HG02759 (cell line): ENCODE results near the gene SIL1.

Experiments used
- ATAC-seq: cut with Tn5 transposase; IDR thresholded peaks from one replicate; pipeline ENCODE4 v1.9.1; 2021; ENCODE audit warnings: mild to moderate bottlenecking, moderate library complexity; ENCODE audit not compliant: unreplicated experiment

Gene SIL1

DNA sequence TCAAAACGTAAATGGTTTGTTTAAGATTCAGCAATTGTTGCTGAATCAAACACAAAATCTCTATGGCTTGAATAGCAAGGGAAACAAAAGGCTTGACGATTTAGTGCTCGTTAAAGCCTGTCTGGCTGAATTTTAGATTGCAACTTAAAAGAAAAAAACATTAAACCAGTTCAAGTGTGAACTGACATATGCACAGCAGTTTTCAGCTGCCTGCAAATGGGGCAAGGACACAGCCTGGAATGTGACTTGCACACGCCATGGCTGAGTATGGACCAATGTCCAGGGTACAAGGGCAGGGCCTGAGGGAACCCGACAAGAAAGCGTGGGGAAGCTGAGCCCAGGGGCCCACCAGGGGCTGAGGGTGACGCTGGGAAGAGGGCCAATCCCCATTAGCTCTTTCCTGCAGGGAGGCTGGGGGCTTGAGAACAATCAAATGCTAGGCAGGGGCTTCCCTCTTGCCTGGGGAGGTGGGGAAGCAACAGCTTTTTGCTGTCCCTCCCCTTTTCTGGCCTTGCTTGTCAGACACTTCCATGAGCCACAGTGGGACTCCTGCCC is 233.4 kb downstream of the SIL1 start:
- ATAC-seq: no peak

DNA sequence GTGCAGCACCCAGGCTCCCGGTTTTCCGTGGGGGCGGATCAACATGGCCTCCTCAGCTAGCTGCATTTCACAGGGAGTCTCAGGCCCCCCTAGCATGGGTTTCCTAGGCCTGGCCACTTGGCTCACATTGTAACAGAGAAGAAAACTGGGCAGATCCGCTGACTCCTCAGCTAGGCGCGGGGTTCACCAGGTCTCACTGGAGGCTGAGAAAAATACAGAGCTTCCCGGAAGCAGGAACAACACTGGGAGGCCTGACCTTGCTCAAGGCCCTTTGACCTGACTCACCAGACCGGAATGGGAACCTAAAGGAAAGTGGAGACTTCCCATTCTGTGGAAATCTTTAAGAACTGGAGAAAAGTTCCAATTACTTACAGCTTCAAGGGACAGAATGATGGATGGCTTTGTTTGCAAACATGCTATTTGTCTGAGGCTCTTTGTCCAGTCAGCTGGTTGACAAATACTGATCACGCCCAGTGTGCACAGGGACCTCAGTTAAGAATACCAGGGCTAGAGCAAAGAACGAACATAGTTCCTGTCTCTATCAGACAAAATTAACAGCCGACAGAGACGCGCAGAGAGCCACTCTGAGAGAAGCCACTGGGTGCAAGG is 234.3 kb downstream of the SIL1 start:
- ATAC-seq: no peak

DNA sequence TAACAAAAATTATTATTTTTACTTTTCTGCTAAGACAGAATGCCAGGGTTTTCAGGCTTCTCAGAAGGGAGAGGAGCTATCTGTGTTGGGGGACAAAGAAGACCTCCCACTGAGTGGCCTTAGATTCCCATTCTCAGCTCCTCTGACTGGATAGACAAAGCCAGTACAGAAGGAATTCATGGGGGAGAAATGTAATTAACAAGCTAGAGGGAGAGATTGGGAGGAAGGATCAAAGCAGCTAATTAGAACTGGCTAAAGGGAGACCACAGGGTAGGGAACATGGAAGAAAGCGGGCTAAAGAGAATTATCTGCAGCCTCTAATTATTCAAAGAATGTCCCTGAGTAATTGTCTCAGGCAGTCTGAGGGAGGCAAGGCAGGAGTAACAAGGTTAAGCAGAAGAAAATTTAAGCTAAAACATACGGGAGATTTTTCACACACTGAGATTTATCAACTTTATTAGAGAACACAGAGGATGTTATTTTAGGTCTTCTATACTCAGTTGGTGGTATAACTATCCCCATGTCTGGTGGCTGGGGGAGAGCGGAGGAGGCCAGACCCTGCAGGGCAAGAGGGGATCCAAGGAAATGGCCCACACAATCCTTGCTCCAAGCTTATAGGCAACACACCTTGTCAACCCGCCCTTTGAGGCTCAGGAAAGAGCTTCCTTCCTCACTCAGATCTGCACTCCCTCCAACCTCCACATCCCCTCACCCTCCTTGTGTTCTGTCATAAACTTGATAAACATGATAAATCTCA is 235.4 kb downstream of the SIL1 start:
- ATAC-seq: no peak

DNA sequence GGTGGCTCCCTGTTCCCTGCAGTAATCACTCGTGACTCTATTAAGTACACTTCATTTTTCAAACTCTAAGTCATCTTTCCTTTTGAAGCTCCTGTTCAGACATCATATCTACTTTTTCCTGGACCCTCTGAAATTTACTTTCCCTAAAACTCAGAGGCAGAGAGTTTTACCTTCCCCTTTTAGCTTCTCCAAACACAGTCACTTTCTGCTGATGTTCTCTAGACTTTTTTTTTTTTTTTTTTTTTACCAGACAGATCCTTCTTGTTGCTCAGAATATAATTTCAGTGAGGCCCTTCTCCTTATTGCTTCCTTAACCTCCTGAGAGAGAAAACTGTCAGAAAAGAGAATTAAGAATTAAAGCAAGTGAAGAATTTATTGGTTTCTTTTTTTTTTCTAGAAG is 236.4 kb downstream of the SIL1 start:
- no peak for ATAC-seq

DNA sequence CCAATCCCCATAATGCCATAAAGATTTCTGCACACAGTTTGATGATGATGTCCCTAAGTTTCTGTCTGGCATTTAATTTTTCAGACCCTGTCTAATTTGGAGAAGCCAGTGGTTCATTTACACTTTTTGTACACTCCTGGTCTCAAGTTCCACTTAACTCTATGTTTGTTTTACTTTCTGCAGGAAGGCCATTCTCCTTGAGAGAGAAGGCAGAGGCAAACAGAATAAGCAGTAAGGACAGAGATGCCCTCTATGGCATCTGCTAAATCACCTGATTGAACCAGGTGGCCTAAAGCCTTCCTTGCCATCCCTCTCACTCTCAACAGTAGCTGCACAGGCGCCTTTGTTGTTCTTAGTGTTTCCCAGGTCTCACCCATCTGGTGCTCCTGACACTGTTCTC is 236.9 kb downstream of the SIL1 start:
- no peak for ATAC-seq

DNA sequence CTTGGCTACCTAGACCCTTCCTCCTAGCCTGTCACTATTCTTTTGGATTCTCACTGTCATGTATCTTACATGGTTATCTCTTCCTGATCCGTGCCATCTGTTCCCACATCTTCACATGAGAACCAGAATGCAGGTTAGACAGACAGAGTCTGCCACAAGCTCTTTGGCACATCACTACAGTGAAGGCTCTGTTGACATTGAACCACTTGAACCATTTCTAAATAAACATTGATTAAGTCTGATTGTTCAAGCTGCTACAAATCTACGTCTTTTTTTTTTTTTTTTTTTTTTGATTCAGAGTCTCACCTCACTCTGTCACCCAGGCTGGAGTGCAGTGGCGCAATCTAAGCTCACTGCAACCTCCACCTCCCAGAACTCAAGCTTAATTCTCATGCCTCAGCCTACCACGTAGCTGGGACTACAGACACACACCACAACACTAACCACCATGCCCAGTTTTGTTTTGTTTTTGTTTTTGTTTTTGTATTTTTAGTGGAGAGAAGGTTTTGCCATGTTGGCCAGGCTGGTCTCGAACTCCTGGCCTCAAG is 237.9 kb downstream of the SIL1 start:
- ATAC-seq: no peak

DNA sequence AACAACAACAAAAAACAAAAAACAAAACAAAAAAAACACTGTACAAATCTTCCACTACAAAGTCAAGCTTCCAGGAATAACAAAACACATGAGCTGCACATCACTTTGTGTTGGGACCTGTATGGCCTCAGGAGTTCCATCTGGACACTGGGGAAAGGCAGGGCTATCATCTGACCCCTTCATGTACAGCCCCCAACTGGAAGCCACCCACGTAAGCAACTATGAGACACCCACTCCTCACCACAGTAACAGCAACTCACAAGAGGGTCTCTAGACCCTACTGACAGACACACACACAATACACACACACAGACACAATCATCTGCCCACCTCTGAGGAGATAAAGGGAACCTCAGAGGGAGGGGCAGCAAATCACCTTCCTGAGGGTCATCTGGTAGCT is 241.4 kb downstream of the SIL1 start:
- no peak for ATAC-seq

DNA sequence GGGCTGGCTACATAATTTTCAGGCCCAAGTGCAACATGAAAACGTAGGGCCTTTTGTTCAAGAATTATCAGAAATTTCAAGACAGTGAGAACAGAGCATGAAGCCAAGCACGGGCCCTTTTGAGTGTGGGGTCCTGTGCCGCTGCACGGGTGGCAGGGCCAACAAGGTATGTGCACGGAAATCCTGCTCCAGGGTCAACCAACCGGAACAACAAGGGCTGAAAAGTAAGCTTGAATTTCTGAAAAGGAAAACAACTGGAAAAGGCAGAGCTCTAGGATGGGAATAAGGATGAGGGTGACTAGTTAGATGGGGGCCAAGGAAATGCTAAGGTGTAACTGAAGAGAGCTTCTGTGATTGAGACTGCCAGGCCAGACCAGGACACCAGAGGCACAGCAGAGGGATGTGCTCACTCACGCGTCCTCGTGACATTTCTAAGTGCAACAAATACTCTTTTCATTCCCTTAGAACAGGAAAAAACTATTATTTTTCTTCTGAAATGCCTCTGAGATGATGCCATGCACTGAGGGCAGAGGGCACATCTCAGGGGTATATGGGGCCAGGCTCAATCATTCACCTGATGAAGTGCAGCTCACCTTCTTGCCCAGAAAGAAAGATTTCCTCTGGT is 242.4 kb downstream of the SIL1 start:
- ATAC-seq: no peak

DNA sequence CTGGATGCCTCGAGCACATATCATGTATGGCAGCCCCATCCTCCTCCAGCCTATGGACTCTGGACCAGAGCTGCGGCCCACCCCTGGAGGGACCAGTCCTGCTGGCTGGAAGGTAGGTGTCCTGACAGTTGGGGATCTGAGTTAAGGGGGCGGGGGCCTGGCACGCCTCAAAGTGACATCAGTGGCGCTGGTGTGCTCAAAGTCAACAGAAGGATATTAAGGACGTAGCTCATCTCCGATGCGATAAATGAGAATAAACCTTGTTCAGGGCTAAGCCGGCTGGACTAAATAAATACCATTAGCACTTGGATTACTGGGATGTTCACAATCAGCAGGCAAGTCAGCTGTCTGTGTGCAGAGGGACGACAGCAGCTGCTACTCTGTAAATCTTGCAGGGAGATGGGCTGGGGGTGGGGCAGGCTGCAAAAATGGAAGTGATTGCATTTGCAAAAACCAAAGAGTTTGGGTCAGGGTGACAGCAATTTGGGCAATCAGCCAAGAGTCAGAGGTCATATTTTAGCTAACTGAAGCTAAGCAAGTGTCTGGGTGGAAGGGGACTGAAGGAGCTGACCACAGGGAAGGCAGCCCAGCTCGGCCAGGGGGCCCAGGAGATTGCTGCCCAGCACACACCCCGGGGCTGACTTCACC is 243.0 kb downstream of the SIL1 start:
- ATAC-seq: no peak

DNA sequence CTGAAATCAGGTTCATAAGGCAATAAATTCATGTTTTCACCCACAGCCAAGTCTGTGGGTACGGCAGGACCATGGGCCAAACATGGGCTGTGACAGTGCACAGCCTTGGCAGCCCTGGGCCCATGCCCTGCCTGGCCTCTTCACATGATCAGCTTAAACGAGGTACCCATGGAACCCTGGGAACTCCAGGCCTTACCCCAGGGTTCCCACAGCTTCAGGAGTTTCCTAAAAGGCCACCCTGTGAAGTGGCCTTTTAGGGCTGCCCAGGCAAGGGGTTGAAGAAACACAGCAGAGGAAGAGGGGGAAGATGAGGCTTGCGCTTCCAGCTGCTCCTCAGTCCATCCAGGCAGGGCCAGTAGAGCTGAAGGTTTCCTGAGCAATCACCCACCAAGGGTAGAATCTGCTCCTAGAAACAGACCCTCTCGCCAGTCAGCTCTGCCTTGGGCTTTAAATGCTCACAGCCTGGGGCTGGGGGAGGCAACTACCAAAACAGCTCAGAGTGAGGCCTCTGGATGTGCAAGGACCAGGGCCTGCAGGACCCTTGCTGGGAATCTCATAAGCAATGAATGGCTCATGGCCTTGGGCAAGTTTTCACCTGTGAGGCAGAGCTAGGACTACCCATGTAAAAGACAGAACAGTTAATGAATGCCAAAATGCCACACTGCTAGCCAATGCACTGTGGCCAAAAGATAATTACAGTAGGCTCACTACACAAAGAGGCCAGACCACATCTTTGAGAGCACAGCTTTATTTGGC is 243.7 kb downstream of the SIL1 start:
- ATAC-seq: no peak

DNA sequence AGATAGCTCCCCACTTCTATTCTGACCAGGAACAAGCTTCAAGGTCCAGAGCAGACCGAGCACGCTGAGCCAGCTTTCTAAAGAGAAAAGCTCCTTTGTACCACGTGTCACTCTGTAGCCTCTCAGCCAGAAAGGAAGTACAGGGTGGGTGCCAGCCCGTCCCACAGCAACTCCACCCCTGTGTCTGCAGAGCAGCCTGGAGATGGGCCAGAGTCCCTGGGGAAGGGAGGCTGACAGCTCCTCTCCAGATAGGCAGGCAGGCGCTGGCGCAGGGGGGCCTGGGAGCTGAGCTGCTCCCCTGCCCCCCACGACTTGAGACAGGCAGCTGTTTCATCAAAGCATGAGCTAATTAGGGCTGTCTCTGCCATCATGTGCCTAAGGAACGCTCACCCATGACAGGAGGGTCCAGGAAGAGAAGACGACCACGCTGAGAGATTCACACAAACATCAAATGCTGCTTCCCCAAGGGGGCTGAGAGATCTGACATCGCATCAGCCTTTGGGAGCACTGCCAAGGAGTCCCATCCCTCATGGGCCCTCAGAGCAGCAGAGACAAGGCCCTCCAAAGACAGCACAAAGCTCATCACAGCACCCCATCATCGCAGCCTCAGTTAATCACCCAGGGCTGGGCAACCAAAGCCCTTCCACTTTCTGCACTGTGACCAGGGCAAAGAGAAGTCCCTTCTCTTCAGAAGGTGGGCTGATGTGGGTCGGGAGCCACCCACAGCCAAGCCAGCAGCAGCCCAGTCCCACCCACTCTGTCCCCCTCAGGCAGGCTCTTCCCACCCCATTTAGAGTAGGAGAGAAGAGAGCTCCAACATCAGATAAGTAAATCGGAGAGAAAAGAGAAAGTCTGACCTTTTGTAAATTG is 244.5 kb downstream of the SIL1 start:
- peak; percentile 78 for ATAC-seq

DNA sequence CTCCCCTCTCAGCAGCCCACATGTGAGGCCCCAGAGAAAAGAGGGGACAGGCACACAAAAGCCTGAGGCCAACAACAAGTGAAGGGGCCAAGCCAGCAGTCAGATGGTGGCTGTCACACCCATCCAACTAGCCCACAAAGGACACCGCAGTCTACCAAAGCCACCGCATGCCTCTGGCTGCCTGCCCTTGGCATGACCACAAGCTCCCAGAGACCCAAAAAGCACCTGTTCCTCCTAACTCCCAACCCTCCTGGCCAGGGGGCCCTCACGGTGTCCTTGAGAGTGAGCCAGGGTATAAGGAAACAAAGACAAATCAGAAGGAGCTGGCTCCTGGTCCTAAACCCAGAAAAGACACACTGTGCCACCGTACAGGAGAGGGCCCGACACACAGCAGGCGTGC is 245.2 kb downstream of the SIL1 start:
- ATAC-seq: peak; percentile 15

DNA sequence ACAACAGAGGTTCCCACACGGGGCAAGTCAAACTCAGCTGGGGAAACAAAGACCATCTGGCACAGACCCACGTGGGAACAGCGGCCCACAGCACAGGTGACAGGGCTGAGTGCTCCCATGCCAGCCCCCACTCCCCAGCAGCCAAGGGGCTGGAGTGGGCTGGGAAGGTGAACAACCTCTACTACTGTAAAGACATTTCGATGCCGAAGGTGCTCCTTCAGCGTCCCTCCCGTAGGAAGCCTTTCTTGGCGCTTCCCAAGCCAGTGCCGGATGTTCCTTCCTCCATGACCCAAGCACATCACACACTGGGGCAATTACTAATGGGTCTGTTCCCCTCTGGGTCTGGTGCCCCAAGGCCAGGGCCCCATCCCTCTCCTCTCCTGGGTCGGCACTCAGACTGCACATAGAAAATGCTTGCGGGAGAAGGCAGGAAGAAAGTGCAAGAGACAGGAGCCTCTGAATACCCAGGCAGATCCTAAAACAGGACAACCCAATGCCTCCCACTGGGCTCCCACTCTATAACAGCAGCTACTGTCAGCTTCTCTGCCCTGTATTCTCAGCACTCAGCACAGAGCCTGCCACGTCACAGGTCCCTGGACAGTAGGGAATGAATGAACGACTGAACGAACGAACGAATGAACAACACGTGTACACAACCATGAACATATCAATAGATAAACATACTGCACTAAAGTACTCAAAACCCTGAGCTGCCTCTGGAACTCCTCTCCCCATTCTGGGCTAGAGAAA is 246.0 kb downstream of the SIL1 start:
- no peak for ATAC-seq

DNA sequence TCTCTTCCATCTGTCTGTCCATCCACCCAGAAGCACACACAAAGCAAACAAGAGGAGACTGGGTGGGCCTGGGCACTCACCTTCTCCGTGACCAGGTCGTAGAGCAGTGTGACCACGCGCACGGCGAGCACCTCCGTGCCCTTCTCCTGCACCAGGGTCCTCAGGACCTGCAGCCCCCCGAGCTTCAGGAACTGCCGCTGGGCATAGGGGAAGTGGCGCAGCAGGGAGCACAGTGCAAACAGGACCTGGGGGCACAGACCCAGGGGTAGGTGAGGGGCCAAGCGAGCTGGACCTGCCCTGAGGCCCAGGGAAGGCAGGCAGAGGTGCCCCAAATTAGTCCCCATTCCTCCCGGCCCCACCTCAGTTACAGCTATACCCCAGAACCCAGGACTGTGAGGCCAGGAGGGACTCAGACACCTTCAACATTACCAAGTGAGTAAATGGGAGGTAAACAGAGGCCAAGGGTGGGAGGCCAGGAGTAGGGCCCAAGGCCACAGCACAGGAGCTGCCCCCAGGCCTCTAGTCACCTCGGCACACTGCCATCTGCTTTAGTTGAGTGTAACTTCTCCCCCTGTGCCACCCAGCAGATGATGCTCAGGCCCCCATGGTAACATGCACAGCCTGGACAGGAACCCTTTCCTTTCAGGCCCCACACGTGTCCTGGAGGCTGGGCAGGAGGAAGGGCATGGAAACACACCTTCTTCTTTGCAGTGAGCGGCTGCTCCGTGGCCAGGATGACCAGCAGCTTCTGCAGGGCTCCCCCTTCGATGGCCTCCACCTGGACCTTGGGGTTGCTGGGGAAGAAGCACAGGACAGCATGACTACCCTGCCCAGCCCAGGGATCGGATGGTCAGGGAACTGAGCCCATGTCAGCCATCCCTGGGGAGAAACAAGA is 246.8 kb downstream of the SIL1 start:
- no peak for ATAC-seq

DNA sequence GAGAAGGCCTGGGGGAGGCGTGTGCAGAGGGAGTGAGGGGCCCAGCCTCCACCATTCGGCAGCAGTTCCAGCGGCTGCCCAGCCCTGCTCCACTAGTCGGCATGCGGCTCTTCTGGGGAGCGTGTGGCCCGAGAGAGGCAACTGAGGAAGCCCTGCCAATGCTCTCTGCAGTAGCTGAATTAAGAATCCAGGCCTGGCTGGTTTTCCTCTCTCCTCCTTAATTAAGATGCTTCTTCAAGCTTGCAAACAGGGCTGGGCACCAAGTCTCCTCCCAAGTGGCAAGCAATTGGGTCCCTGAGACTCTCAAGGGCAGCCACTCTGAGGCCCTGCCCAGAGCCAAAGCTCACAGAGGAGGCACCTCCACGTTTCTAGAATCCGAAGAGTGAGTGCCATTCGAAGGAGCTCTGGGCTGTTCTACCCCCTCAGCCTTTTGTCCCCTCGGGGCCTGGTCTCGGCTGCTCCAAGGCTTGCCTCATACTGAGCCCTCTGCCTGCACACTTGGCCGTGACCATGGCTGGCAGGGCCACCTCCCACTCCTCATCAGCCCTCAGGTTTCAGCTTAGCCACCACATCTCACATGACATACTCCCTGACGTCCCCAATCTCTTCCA is 247.6 kb downstream of the SIL1 start:
- ATAC-seq: no peak

DNA sequence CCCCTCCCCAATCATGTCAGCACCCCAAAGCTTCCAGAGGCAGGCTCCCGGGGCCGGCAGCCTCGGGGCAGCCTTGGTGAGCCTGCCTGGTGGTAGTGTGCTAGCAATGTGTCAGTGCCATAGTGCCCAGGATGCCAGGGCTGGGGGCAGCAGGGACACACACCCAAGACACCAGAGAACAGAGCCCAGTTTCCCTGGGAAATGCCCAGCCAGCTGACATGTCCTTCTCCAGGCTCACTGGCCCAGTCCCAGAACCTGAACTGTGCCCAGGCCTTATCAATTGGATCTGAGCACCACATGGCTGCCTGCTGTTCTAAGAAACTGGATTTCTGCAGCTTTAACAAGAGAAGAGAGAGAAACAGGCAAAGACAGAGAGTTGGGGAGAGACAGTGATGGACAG is 248.2 kb downstream of the SIL1 start:
- ATAC-seq: no peak

DNA sequence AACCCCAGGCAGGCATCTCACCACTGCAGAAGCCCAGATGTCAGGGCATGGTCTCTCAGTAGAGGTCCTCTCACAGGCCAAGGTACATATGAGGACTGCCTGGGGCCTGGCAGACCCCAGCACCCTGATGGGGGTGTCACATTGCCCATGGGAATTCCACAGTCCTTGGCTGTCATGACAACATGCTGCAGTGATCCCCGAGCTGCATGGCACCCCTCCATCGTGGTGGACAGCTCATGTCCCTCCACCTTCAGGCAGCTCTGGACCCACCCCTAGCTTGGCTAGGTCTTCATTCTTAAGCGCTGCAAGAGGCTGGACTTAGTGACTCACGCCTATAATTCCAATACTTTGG is 249.0 kb downstream of the SIL1 start:
- ATAC-seq: no peak
